ENCODE data around the gene IMMP2L. TPM values are rescaled to one million over a fixed set of nuclear protein-coding genes. Genes with fewer than 3 reads are reported as not detected.

IMMP2L gene
- total and polyA plus RNA-seq, 4 donors, result 7.3 to 21.1 (median 12.4) TPM

GRCh38 chr7:111199643-111200042, 362.6 kb downstream of the IMMP2L start:
- TF ChIP-seq, protein P1, sequence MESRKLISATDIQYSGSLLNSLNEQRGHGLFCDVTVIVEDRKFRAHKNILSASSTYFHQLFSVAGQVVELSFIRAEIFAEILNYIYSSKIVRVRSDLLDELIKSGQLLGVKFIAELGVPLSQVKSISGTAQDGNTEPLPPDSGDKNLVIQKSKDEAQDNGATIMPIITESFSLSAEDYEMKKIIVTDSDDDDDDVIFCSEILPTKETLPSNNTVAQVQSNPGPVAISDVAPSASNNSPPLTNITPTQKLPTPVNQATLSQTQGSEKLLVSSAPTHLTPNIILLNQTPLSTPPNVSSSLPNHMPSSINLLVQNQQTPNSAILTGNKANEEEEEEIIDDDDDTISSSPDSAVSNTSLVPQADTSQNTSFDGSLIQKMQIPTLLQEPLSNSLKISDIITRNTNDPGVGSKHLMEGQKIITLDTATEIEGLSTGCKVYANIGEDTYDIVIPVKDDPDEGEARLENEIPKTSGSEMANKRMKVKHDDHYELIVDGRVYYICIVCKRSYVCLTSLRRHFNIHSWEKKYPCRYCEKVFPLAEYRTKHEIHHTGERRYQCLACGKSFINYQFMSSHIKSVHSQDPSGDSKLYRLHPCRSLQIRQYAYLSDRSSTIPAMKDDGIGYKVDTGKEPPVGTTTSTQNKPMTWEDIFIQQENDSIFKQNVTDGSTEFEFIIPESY (IDR thresholded peaks at IDR 0.05), result no peak
- H3K9me3 ChIP-seq (ENCODE audit: control insufficient read depth in 4 of 4, low read length in 3 of 4), result no peaks in the 10 kb centered on the region
- H3K27me3 ChIP-seq (ENCODE audit: control insufficient read depth in 4 of 4, insufficient read depth in 4 of 4, low read length in 3 of 4), result no peaks in the 10 kb centered on the region
- no peak overlapping the region for H3K4me3 ChIP-seq (ENCODE audit: low read depth in 1 of 3, low read length in 3 of 3)
- H3K36me3 ChIP-seq (ENCODE audit: control insufficient read depth in 4 of 4, insufficient read depth in 3 of 4, low read depth in 1 of 4, low read length in 3 of 4), result peaks cover 0 to 2% (median 0%) of the 10 kb centered on the region in 4 donors
- no peaks in the 10 kb centered on the region for H3K4me1 ChIP-seq (ENCODE audit: control insufficient read depth in 4 of 4, insufficient read depth in 4 of 4, low read length in 3 of 4)
- no peak for DNase-seq (ENCODE audit: low spot score)
- H3K9ac ChIP-seq (ENCODE audit: low read depth in 1 of 2, low read length in 2 of 2), result no peak overlapping the region
- no peak overlapping the region for H3K27ac ChIP-seq (ENCODE audit: low read depth in 1 of 2, low read length in 2 of 2)

- no peak overlapping the region for H3K9ac ChIP-seq (ENCODE audit: low read depth in 1 of 2, low read length in 2 of 2)
- no peaks in the 10 kb centered on the region for H3K9me3 ChIP-seq (ENCODE audit: control insufficient read depth in 4 of 4, low read length in 3 of 4)
- no peak overlapping the region for H3K27ac ChIP-seq (ENCODE audit: low read depth in 1 of 2, low read length in 2 of 2)
- no peaks in the 10 kb centered on the region for H3K27me3 ChIP-seq (ENCODE audit: control insufficient read depth in 4 of 4, insufficient read depth in 4 of 4, low read length in 3 of 4)
- TF ChIP-seq HNF4G (IDR thresholded peaks at IDR 0.05), result no peak
- TF ChIP-seq, protein P1 (IDR thresholded peaks at IDR 0.05), result no peak
- TF ChIP-seq RXRA (IDR thresholded peaks at IDR 0.05), result no peak
- no peak for TF ChIP-seq EGR1 (IDR thresholded peaks at IDR 0.05; ENCODE audit: low read depth in 2 of 2)
- no peak for TF ChIP-seq TAF1 (conservative IDR thresholded peaks at IDR 0.05)
- no peak for TF ChIP-seq SP1 (IDR thresholded peaks at IDR 0.05)
- TF ChIP-seq JUND (IDR thresholded peaks at IDR 0.05), result no peak
- TF ChIP-seq FOXA1 (IDR thresholded peaks at IDR 0.05), result no peak
- TF ChIP-seq, protein P2, sequence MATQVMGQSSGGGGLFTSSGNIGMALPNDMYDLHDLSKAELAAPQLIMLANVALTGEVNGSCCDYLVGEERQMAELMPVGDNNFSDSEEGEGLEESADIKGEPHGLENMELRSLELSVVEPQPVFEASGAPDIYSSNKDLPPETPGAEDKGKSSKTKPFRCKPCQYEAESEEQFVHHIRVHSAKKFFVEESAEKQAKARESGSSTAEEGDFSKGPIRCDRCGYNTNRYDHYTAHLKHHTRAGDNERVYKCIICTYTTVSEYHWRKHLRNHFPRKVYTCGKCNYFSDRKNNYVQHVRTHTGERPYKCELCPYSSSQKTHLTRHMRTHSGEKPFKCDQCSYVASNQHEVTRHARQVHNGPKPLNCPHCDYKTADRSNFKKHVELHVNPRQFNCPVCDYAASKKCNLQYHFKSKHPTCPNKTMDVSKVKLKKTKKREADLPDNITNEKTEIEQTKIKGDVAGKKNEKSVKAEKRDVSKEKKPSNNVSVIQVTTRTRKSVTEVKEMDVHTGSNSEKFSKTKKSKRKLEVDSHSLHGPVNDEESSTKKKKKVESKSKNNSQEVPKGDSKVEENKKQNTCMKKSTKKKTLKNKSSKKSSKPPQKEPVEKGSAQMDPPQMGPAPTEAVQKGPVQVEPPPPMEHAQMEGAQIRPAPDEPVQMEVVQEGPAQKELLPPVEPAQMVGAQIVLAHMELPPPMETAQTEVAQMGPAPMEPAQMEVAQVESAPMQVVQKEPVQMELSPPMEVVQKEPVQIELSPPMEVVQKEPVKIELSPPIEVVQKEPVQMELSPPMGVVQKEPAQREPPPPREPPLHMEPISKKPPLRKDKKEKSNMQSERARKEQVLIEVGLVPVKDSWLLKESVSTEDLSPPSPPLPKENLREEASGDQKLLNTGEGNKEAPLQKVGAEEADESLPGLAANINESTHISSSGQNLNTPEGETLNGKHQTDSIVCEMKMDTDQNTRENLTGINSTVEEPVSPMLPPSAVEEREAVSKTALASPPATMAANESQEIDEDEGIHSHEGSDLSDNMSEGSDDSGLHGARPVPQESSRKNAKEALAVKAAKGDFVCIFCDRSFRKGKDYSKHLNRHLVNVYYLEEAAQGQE (IDR thresholded peaks at IDR 0.05), result no peak
- TF ChIP-seq FOXA2 (IDR thresholded peaks at IDR 0.05), result no peak
- TF ChIP-seq, protein P3, sequence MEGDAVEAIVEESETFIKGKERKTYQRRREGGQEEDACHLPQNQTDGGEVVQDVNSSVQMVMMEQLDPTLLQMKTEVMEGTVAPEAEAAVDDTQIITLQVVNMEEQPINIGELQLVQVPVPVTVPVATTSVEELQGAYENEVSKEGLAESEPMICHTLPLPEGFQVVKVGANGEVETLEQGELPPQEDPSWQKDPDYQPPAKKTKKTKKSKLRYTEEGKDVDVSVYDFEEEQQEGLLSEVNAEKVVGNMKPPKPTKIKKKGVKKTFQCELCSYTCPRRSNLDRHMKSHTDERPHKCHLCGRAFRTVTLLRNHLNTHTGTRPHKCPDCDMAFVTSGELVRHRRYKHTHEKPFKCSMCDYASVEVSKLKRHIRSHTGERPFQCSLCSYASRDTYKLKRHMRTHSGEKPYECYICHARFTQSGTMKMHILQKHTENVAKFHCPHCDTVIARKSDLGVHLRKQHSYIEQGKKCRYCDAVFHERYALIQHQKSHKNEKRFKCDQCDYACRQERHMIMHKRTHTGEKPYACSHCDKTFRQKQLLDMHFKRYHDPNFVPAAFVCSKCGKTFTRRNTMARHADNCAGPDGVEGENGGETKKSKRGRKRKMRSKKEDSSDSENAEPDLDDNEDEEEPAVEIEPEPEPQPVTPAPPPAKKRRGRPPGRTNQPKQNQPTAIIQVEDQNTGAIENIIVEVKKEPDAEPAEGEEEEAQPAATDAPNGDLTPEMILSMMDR (IDR thresholded peaks at IDR 0.05; ENCODE audit: low read depth, low read length, missing input control), result no peak
- TF ChIP-seq RAD21 (IDR thresholded peaks at IDR 0.05), result no peak
- TF ChIP-seq, protein P4, sequence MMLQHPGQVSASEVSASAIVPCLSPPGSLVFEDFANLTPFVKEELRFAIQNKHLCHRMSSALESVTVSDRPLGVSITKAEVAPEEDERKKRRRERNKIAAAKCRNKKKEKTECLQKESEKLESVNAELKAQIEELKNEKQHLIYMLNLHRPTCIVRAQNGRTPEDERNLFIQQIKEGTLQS (IDR thresholded peaks at IDR 0.05), result no peak
- DNase-seq (ENCODE audit: low spot score), result no peak
- 91% methylated on average over 4 of the region's 4 CpGs for WGBS
- H3K4me1 ChIP-seq (ENCODE audit: control insufficient read depth in 4 of 4, insufficient read depth in 4 of 4, low read length in 3 of 4), result peaks cover 0 to 3% (median 1%) of the 10 kb centered on the region in 4 donors
- peaks cover 0 to 2% (median 0%) of the 10 kb centered on the region in 4 donors for H3K36me3 ChIP-seq (ENCODE audit: control insufficient read depth in 4 of 4, insufficient read depth in 3 of 4, low read depth in 1 of 4, low read length in 3 of 4)
- no peak overlapping the region for H3K4me3 ChIP-seq (ENCODE audit: low read depth in 1 of 3, low read length in 3 of 3)
Measured at GRCh38 chr7:111198255-111198654, 364.0 kb downstream of the IMMP2L start.

Data from liver (tissue), 9 donors.